EL (cell line): Measurements from ENCODE around the gene TSPAN11.
"Not testable (repeated sequence)": the region's sequence is repeated elsewhere in the genome, so short reads cannot be mapped to it uniquely, and the experiment has no call there.

Experiments
- DNase-seq: peaks from one replicate; pipeline ENCODE4 v3.0.0-alpha.2; 2016

TSPAN11 gene

GRCh38 chr12:31021809-31022494 is 95.4 kb downstream of the TSPAN11 start:
- DNase-seq = no peak

- no peak for DNase-seq
Observed at GRCh38 chr12:31023271-31023724, 96.8 kb downstream of the TSPAN11 start.

- DNase-seq = no peak
Observed at GRCh38 chr12:31026202-31026601, 99.7 kb downstream of the TSPAN11 start.

DNA sequence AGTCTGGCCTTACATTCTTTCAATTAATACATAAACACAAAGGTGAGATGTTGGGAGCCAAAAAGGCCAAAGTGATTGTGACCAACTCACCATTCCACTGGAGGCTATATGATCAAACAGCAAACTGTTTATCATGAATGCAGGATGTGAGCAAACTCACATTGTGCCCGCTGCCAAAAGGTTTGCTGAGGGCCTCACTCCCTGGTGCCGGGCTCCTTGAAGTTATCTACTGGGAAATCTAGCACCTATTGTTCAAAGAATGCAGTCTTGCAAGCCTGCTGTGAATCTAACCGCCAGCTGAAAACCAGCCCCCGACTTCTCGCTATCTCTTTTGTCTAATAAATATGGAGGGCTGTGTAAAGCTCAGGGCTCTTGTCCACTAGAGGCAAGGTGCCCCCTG is 100.5 kb downstream of the TSPAN11 start:
- not testable (repeated sequence) for DNase-seq

GRCh38 chr12:31029468-31029867 is 102.9 kb downstream of the TSPAN11 start:
- DNase-seq = no peak

- no peak for DNase-seq
Observed at GRCh38 chr12:31029916-31030562, 103.5 kb downstream of the TSPAN11 start.

GRCh38 chr12:31031951-31032335 is 105.4 kb downstream of the TSPAN11 start:
- no peak for DNase-seq

DNA sequence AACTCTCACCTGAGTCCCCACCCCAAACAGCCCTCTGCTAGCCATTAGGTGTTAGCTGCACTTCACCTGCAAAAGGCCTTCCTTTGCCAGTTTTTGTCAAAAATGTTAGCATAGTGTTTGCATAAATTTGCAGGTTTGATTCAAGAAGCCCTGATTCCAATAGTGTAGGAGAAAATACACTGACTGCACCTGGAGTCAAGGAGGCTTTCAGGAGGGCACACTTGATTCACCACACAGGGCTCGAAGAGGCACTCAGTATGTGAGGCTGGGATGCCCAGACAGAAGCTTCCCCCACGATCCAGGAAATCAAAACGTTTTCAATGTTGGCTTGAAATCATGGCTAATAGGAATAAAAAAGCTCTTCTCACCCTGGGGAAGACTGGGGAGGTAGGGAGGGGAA is 106.6 kb downstream of the TSPAN11 start:
- DNase-seq = no peak

DNA sequence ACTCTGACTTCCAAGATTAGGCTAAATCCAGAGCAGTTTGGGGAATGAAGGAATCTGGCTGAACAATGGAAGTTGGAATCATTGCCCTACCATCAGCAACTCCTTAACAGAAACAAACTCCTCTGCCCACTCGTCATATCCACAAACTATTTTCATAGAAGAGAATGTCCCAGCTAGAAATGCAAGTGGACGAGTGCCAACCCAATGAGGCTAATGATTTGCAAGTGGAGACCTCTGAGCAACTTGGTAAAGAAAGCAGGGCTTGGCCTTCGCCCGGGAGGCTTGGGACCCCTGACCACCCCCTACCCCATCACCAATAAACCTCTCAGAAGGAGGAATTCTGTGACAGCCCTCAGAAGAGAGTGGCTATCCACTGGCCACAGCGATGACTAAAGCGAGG is 107.1 kb downstream of the TSPAN11 start:
- DNase-seq = no peak

GRCh38 chr12:31034372-31034771 is 107.8 kb downstream of the TSPAN11 start:
- no peak for DNase-seq

GRCh38 chr12:31035226-31035625 is 108.7 kb downstream of the TSPAN11 start:
- no peak for DNase-seq

- peak; percentile 18 for DNase-seq
Observed at GRCh38 chr12:31035967-31036665, 109.6 kb downstream of the TSPAN11 start.

DNA sequence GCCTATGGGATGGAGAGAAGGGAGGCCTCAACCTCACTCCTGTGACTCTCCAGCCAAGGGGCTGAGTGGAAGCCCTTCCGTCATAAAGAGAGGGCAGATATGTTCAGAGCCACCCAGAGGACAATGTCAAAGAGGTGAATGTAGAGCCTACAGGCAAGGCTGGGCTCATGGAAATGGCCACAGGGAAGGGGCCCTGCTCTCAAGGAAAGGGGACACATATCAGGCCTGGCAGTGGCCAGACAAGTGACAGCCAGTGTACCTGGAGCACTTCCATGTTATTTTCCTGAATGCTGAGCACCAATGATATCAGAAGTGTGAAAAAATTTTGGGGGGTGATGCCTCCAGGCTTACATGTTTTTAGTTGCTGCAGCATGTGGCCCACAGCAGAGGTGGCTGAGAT is 110.5 kb downstream of the TSPAN11 start:
- no peak for DNase-seq

DNA sequence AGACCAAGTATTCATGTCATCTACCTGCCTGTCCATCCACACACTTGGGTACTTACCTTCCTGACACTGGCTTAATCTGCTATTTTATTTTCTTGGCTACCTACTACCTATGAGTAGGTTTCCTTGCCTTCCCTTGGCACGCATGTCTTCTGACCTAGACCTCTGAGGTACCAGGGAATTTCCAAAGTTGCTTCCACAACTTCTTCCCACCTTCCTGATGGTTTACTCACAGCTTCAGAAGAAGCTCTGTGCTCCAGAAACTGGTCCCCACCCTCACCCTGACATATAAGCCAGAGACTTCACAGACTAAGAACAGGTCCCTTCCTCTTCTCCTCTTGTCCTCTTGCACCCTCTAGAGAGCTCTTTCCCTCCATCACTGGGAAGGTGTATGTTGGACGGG is 111.4 kb downstream of the TSPAN11 start:
- no peak for DNase-seq

- DNase-seq = no peak
Observed at GRCh38 chr12:31041033-31041564, 114.6 kb downstream of the TSPAN11 start.
